Stimulated activated CD8-positive, alpha-beta memory T cell treated with anti-CD3 and anti-CD28 coated beads, Interleukin-7, amount 100 ng/mL, for 1 hour (primary cell): ENCODE data around the gene CHD3.

Source experiments
- DNase-seq, 2 donors: peaks; one replicate each; pipeline ENCODE4 v3.0.0-alpha.2; 2020; ENCODE audit warnings: low read depth in 2 of 2

The CHD3 gene

GRCh38 chr17:7888184-7888920 is at the start of gene CHD3:
Gene CHD3 (plus strand): TSS chr17:7888789. CDS start chr17:7889001, 212 bp downstream.
- no peak for DNase-seq

DNA sequence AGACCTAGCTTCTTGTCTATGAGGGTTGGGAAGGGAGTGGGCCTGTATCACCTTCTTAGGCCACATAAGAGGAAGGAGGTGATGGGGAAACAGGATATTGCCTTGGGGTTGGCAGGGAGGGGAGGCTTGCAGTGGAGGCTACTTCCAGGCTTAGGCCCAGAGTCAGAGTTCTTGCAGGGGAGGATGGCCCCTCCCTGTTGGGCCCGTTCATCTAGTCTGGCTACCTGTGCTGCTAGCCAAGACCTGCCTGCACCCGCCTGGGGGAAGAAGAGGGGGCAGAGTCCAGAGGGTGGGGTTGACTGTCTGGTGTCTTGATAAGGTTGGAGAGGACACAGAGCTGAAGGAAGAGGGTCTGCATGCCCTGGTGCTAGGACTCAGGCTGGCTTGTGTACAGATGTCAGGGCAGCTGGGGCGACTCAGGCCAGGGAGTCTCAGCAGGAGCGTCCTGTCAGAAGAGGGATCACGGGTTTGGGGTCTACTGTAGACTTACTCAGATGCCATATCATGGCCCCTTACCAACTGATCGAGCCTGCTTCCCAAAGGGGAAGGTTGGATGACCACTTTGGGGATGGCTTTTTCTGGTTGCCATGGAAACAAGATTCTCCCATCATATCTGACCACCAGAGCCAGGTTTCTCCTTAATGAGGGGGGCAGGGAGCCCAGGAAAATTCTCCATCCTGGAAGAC is 49.3 kb upstream of the CHD3 start:
- DNase-seq: no peak

- DNase-seq: no peak
These were observed 48.7 kb upstream of the CHD3 start for GRCh38 chr17:7839876-7840261.

- no peak for DNase-seq
These were observed 48.1 kb upstream of the CHD3 start for GRCh38 chr17:7840441-7840840.

GRCh38 chr17:7840875-7841274 is 47.7 kb upstream of the CHD3 start:
- DNase-seq: no peak

DNA sequence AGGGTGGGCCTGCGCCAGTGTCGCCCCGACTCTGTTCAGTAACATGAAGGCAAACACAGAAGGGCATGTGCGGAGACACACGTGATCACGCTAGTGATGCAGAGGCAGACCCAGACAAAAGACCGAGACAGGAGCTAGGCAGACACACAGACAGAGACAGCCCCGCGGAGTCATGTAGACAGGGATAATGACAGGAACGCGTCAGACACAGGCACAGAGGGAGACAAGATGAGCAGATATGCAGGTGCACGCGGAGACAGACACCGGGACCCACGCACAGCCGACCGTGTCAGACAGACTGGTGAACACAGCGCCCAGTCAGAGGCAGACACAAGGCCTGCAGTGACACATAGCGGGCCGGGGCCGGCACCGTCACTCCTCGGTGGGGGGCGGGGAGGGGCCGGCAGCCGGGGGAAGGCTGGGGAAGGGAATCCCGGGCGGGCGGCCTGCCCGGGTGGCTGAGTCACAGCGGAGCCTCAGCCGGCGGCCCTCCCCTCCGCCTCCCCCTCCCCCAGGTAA is 47.1 kb upstream of the CHD3 start:
- peak; percentile 88 for DNase-seq

DNA sequence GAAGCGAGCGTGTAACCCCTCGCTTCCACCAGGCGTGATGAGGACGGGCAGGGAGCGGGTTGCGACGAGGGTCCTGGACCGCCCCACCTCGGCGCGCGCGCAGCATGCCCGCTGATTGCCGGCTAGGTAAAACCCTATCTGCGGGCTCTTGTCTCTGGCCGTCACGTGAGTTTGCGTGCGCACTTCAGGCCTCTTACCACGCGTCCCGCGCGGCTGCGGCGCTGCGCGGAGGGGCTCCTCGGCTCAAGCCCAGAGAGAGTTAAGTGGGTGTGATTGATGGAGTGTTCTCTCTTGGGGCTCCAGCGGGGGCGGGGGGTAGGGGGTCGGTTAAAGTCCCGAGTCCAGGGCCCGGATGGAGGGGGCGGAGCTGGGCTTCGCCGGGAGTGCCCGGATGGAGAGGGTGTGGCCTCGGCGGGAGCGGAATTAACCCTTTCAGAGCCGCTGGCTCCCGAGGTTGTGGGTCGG is 46.6 kb upstream of the CHD3 start:
- peak; percentile 70 to 76 for DNase-seq

GRCh38 chr17:7842380-7843256 is 46.0 kb upstream of the CHD3 start:
- DNase-seq: peak; percentile 87 to 89

- DNase-seq: no peak
These were observed 45.4 kb upstream of the CHD3 start for GRCh38 chr17:7843257-7843535.

- DNase-seq: peak; percentile 83 to 86
These were observed 44.9 kb upstream of the CHD3 start for GRCh38 chr17:7843536-7844291.

- peak; percentile 54 to 59 for DNase-seq
These were observed 44.1 kb upstream of the CHD3 start for GRCh38 chr17:7844292-7845154.

GRCh38 chr17:7845359-7846062 is 43.1 kb upstream of the CHD3 start:
- no peak for DNase-seq

DNA sequence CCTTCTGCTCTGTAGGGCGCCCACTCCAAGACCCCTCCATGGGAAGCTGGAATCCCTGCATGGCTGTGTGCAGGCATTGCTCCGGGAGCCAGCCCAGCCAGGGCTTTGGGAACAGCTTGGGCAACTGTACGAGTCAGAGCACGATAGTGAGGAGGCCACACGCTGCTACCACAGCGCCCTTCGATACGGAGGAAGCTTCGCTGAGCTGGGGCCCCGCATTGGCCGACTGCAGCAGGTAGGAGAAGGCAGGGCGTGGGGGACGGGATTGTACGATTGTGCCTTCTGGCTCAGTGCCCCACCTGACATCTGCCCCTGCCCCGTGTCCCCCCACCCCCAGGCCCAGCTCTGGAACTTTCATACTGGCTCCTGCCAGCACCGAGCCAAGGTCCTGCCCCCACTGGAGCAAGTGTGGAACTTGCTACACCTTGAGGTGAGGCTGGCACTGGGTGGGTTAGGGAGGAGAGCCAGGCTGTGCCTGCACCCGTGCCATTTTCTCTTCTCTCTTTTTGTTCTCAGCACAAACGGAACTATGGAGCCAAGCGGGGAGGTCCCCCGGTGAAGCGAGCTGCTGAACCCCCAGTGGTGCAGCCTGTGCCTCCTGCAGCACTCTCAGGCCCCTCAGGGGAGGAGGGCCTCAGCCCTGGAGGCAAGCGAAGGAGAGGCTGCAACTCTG is 42.4 kb upstream of the CHD3 start:
- no peak for DNase-seq

GRCh38 chr17:7846765-7847661 is 41.6 kb upstream of the CHD3 start:
- no peak for DNase-seq

DNA sequence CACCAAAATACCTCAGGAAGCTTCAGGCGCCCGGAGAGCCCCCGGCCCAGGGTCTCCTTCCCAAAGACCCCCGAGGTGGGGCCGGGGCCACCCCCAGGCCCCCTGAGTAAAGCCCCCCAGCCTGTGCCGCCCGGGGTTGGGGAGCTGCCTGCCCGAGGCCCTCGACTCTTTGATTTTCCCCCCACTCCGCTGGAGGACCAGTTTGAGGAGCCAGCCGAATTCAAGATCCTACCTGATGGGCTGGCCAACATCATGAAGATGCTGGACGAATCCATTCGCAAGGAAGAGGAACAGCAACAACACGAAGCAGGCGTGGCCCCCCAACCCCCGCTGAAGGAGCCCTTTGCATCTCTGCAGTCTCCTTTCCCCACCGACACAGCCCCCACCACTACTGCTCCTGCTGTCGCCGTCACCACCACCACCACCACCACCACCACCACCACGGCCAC is 40.4 kb upstream of the CHD3 start:
- no peak for DNase-seq

GRCh38 chr17:7848739-7849129 is 39.9 kb upstream of the CHD3 start:
- no peak for DNase-seq

DNA sequence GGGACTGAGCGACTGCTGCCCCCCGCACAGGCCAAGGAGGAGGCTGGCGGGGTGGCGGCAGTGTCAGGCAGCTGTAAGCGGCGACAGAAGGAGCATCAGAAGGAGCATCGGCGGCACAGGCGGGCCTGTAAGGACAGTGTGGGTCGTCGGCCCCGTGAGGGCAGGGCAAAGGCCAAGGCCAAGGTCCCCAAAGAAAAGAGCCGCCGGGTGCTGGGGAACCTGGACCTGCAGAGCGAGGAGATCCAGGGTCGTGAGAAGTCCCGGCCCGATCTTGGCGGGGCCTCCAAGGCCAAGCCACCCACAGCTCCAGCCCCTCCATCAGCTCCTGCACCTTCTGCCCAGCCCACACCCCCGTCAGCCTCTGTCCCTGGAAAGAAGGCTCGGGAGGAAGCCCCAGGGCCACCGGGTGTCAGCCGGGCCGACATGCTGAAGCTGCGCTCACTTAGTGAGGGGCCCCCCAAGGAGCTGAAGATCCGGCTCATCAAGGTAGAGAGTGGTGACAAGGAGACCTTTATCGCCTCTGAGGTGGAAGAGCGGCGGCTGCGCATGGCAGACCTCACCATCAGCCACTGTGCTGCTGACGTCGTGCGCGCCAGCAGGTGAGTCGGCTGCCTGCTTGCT is 39.3 kb upstream of the CHD3 start:
- DNase-seq: no peak
